ENCODE results near the gene ERICH6.

Gene ERICH6

DNA sequence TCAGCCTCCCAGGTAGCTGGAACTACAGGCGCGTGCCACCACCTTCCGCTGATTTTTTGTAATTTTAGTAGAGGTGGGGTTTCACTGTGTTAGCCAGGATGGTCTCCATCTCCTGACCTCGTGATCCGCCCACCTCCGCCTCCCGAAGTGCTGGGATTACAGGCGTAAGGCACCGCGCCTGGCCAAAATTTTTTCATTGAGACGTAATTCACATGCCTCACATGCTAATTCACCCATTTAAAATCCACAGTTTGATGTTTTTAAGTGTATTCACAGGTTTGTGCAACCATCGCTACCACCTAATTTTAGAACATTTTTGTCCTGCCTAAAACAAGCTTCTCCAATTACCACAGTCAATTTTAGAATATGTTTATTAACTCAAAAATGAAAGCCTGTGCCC, 63.5 kb downstream of the ERICH6 start:
- no peak for ATAC-seq
- TF ChIP-seq, protein P1, sequence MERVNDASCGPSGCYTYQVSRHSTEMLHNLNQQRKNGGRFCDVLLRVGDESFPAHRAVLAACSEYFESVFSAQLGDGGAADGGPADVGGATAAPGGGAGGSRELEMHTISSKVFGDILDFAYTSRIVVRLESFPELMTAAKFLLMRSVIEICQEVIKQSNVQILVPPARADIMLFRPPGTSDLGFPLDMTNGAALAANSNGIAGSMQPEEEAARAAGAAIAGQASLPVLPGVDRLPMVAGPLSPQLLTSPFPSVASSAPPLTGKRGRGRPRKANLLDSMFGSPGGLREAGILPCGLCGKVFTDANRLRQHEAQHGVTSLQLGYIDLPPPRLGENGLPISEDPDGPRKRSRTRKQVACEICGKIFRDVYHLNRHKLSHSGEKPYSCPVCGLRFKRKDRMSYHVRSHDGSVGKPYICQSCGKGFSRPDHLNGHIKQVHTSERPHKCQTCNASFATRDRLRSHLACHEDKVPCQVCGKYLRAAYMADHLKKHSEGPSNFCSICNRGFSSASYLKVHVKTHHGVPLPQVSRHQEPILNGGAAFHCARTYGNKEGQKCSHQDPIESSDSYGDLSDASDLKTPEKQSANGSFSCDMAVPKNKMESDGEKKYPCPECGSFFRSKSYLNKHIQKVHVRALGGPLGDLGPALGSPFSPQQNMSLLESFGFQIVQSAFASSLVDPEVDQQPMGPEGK (CRISPR knock-in tag; IDR thresholded peaks at IDR 0.05; ENCODE audit: borderline replicate concordance), result no peak
- no peak for TF ChIP-seq ISL1 (CRISPR knock-in tag; IDR thresholded peaks at IDR 0.05)
- TF ChIP-seq ZNF8 (CRISPR knock-in tag; IDR thresholded peaks at IDR 0.05), result no peak
- TF ChIP-seq OSR1 (CRISPR knock-in tag; IDR thresholded peaks at IDR 0.05), result no peak
- no peak for TF ChIP-seq ZNF565 (CRISPR knock-in tag; conservative IDR thresholded peaks at IDR 0.05; ENCODE audit: low read depth)
- TF ChIP-seq POU6F1 (CRISPR knock-in tag; IDR thresholded peaks at IDR 0.05; ENCODE audit: borderline replicate concordance, low read depth), result no peak
- TF ChIP-seq ZNF70 (CRISPR knock-in tag; IDR thresholded peaks at IDR 0.05), result no peak
- no peak for TF ChIP-seq RARB (CRISPR knock-in tag; IDR thresholded peaks at IDR 0.05)
- no peak for TF ChIP-seq CSDC2 (CRISPR knock-in tag; IDR thresholded peaks at IDR 0.05)
- TF ChIP-seq ARNTL (CRISPR knock-in tag; IDR thresholded peaks at IDR 0.05; ENCODE audit: borderline replicate concordance, low read depth), result no peak
- TF ChIP-seq TCF4 (CRISPR knock-in tag; IDR thresholded peaks at IDR 0.05; ENCODE audit: borderline replicate concordance), result no peak

- TF ChIP-seq ESRRG (CRISPR knock-in tag; IDR thresholded peaks at IDR 0.05), result no peak
- TF ChIP-seq, protein P1 (CRISPR knock-in tag; IDR thresholded peaks at IDR 0.05; ENCODE audit: borderline replicate concordance), result no peak
- TF ChIP-seq POU6F1 (CRISPR knock-in tag; IDR thresholded peaks at IDR 0.05; ENCODE audit: borderline replicate concordance, low read depth), result no peak
- no peak for TF ChIP-seq TCF4 (CRISPR knock-in tag; IDR thresholded peaks at IDR 0.05; ENCODE audit: borderline replicate concordance)
- no peak for TF ChIP-seq CSRNP3 (CRISPR knock-in tag; IDR thresholded peaks at IDR 0.05)
- TF ChIP-seq, protein P2, sequence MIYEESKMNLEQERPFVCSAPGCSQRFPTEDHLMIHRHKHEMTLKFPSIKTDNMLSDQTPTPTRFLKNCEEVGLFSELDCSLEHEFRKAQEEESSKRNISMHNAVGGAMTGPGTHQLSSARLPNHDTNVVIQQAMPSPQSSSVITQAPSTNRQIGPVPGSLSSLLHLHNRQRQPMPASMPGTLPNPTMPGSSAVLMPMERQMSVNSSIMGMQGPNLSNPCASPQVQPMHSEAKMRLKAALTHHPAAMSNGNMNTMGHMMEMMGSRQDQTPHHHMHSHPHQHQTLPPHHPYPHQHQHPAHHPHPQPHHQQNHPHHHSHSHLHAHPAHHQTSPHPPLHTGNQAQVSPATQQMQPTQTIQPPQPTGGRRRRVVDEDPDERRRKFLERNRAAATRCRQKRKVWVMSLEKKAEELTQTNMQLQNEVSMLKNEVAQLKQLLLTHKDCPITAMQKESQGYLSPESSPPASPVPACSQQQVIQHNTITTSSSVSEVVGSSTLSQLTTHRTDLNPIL (CRISPR knock-in tag; IDR thresholded peaks at IDR 0.05; ENCODE audit: low read depth), result no peak
- no peak for TF ChIP-seq ZNF70 (CRISPR knock-in tag; IDR thresholded peaks at IDR 0.05)
- no peak for TF ChIP-seq BACH2 (CRISPR knock-in tag; IDR thresholded peaks at IDR 0.05; ENCODE audit: borderline replicate concordance)
- no peak for TF ChIP-seq PPARA (CRISPR knock-in tag; IDR thresholded peaks at IDR 0.05; ENCODE audit: borderline replicate concordance)
- no peak for TF ChIP-seq ISL1 (CRISPR knock-in tag; IDR thresholded peaks at IDR 0.05)
- TF ChIP-seq TOX (CRISPR knock-in tag; IDR thresholded peaks at IDR 0.05; ENCODE audit: borderline replicate concordance), result no peak
- TF ChIP-seq ZNF8 (CRISPR knock-in tag; IDR thresholded peaks at IDR 0.05), result no peak
- TF ChIP-seq ZNF565 (CRISPR knock-in tag; conservative IDR thresholded peaks at IDR 0.05; ENCODE audit: low read depth), result no peak
- TF ChIP-seq RARB (CRISPR knock-in tag; IDR thresholded peaks at IDR 0.05), result no peak
- no peak for ATAC-seq
Measured at GRCh38 chr3:150639262-150639661, 64.5 kb downstream of the ERICH6 start.

DNA sequence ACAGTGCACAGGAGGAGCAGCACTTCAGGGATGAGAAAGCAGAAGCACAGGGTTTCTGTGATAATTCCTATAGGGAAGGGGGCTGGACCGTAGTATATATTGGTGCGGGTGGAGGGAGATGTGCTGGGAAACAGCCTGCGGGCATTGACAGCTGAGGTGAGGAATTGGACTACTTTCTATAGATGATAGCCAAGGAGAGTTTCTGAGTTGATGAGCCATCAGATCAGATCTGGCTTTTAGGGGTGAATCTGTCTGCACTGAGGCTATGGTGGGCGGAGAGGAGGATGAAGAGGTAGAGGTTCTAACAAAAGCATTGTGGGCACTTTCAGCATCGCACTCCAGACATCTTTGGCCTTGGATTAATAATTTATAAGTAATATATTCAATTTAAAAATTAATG, 67.5 kb downstream of the ERICH6 start:
- ATAC-seq, result no peak
- TF ChIP-seq ZFP30 (CRISPR knock-in tag; IDR thresholded peaks at IDR 0.05), result no peak
- no peak for TF ChIP-seq RARB (CRISPR knock-in tag; IDR thresholded peaks at IDR 0.05)
- TF ChIP-seq POU6F1 (CRISPR knock-in tag; IDR thresholded peaks at IDR 0.05; ENCODE audit: borderline replicate concordance, low read depth), result no peak
- TF ChIP-seq, protein P1 (CRISPR knock-in tag; IDR thresholded peaks at IDR 0.05; ENCODE audit: borderline replicate concordance), result no peak
- TF ChIP-seq, protein P3, sequence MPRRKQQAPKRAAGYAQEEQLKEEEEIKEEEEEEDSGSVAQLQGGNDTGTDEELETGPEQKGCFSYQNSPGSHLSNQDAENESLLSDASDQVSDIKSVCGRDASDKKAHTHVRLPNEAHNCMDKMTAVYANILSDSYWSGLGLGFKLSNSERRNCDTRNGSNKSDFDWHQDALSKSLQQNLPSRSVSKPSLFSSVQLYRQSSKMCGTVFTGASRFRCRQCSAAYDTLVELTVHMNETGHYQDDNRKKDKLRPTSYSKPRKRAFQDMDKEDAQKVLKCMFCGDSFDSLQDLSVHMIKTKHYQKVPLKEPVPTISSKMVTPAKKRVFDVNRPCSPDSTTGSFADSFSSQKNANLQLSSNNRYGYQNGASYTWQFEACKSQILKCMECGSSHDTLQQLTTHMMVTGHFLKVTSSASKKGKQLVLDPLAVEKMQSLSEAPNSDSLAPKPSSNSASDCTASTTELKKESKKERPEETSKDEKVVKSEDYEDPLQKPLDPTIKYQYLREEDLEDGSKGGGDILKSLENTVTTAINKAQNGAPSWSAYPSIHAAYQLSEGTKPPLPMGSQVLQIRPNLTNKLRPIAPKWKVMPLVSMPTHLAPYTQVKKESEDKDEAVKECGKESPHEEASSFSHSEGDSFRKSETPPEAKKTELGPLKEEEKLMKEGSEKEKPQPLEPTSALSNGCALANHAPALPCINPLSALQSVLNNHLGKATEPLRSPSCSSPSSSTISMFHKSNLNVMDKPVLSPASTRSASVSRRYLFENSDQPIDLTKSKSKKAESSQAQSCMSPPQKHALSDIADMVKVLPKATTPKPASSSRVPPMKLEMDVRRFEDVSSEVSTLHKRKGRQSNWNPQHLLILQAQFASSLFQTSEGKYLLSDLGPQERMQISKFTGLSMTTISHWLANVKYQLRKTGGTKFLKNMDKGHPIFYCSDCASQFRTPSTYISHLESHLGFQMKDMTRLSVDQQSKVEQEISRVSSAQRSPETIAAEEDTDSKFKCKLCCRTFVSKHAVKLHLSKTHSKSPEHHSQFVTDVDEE (CRISPR knock-in tag; IDR thresholded peaks at IDR 0.05), result no peak
- TF ChIP-seq ZFP3 (CRISPR knock-in tag; IDR thresholded peaks at IDR 0.05), result no peak
- no peak for TF ChIP-seq BACH2 (CRISPR knock-in tag; IDR thresholded peaks at IDR 0.05; ENCODE audit: borderline replicate concordance)

Data from SK-N-SH treated with all-trans-retinoic acid at 6 μM for 48 hours (cell line).